Medulla oblongata (tissue), 1 donor: Measurements from ENCODE around the gene BRD3.
A peak's percentile ranks its signal among the peaks of the same experiment; 100 is the strongest.

Experiments used
- DNase-seq: peaks from one replicate; pipeline ENCODE4 v3.0.0-alpha.2; 2015; ENCODE audit errors: extremely low spot score

Gene BRD3

GRCh38 chr9:134024828-134025605, 42.8 kb downstream of the BRD3 start, which contains the start of gene BRD3OS:
Gene BRD3OS (plus strand): TSS chr9:134025481. CDS start chr9:134026748, 1,267 bp downstream.
- DNase-seq = peak; percentile 99

GRCh38 chr9:134024214-134024792, 43.5 kb downstream of the BRD3 start:
- peak; percentile 23 for DNase-seq

GRCh38 chr9:134014946-134015345, 52.9 kb downstream of the BRD3 start:
- no peak for DNase-seq

- DNase-seq = no peak
These were observed 56.4 kb downstream of the BRD3 start for GRCh38 chr9:134011401-134011800.

- no peak for DNase-seq
These were observed 57.3 kb downstream of the BRD3 start for GRCh38 chr9:134010310-134011173.

GRCh38 chr9:134007571-134007970, 60.3 kb downstream of the BRD3 start:
- no peak for DNase-seq

GRCh38 chr9:134007150-134007549, 60.7 kb downstream of the BRD3 start:
- DNase-seq = no peak

GRCh38 chr9:134005381-134005780, 62.4 kb downstream of the BRD3 start:
- DNase-seq = no peak

- DNase-seq = no peak
These were observed 62.9 kb downstream of the BRD3 start for GRCh38 chr9:134004881-134005280.

- DNase-seq = no peak
These were observed 63.5 kb downstream of the BRD3 start for GRCh38 chr9:134004131-134004873.

- no peak for DNase-seq
These were observed 64.6 kb downstream of the BRD3 start for GRCh38 chr9:134003237-134003636.

- DNase-seq = no peak
These were observed 65.0 kb downstream of the BRD3 start for GRCh38 chr9:134002796-134003195.

- DNase-seq = no peak
These were observed 68.0 kb downstream of the BRD3 start for GRCh38 chr9:133999851-134000265.

- DNase-seq = no peak
These were observed 68.8 kb downstream of the BRD3 start for GRCh38 chr9:133998915-133999595.

- DNase-seq = no peak
These were observed 70.2 kb downstream of the BRD3 start for GRCh38 chr9:133997584-133997983.

- no peak for DNase-seq
These were observed 71.0 kb downstream of the BRD3 start for GRCh38 chr9:133996531-133997520.

- DNase-seq = no peak
These were observed 72.6 kb downstream of the BRD3 start for GRCh38 chr9:133995012-133995896.

- DNase-seq = peak; percentile 81
These were observed 73.3 kb downstream of the BRD3 start for GRCh38 chr9:133994353-133995011.
